ENCODE measurements around the gene MAGI1.

The MAGI1 gene

DNA sequence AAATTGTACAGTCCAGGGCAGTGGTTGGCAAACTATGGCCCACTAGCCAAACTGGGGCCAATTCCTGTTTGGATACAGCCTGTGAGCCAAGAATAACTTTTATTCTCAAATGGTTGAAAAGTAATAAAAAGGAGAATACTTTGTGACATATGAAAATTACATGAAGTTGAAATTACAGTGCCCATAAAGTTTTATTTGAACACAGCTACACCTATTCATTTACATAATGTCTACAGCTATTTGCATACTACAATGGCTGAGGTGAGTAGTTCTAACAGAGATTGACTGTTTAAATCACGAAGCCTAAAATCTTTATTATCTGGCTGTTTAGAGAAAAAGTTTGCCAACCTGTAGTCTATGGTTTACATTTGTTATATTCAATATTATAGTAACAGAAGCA, 600.1 kb downstream of the MAGI1 start:
- DNase-seq, result no peak

DNA sequence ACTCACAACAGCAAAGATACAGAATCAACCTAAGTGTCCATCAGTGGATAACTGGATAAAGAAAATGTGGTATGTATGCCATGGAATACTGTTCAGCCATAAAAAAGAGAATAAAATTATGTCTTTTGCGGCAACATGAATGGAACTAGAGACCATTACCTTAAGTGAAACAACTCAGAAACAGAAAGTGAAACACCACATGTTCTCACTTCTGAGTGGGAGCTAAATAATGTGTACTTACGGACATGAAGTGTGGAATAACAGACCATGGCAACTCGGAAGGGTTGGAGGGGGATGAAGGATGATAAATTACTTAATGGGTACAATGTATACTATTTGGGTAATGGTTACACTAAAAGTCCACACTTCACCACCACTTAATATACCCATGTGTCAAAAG, 600.6 kb downstream of the MAGI1 start:
- no peak for DNase-seq

DNA sequence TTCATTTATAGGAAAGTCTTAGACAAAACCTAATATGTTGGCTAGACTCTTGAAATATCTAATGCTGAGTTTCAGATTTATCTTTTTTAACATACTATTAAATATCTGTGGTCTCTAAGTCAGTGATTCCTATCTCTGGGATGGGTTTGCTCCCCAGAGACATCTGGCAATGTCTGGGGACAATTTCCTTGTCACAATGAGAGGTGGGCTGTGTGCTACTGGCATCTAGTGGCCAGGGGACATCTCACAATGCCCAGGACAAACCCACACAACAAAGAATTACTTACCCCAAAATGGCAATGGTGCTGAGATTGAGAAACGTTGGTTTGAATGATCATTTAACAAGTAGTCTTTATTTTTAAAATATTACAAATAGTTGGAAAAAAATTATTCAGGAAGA, 602.1 kb downstream of the MAGI1 start:
- DNase-seq, result no peak

DNA sequence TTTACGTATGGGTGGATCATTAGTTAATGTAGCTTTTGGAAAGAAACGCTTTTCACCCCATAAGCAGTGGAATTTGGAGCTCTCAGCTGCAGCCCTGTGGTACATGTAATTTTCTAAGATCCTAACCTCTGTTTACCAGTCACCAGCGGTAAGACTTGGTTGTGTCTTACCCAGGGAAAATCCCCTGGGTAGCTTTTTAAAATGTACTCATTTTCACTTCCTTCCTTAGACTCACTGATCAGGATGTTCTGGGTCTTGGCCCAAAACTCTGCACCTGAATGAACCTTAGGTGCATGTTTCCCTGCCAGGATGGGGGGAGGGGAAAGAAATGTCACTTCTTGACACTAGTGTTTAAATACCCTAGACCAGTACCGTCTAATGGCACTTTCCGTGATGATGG, 605.2 kb downstream of the MAGI1 start:
- no peak for DNase-seq

DNA sequence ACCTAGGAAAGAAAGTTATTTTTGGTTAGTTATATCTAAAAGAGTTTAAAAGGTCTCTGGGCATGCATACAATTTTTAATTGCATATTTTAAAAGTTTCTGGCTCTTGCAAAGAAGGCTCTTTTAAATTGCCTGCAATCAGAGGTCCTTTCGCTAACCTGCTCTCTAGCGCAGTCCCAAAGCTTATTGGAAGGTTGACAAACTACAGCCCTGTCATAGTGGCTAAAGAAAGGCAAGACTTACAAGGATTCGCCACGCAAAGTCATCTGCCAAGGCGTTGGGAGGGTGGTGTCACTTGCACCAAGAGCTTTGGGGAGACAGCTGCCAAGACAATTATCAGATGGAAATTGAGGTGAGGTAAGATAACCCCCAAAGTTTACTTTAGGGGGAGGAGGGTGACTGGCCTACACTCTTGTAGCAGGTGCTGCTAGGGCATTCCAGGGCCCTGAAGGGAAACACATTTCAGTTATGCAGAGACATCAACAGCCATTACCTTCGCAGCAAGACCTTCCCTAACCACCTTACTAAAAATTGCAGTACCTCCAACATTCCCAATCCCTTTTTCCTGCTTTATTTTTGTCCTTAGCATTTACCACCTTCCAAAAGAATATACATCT, 606.2 kb downstream of the MAGI1 start:
- DNase-seq, result no peak

GRCh38 chr3:65425880-65426279, 612.8 kb downstream of the MAGI1 start:
- DNase-seq, result no peak

GRCh38 chr3:65422154-65422553, 616.6 kb downstream of the MAGI1 start:
- no peak for DNase-seq

DNA sequence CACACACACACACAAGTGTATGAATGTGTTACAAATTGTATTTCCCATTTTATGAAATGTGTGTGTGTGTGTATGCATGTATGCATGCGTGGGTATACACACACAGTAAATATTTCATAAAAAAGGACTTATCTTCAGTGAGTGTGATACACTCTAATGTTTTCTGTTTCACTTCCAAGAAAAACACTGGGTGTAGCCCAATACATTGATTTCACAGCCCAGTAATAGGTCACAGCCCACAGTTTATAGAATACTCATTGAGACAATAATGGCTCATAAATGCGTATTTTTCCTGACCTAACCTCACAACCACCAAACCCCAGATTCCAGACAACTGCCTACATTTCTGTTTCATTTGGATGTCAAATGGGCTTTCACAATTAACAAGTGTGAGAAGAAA, 619.5 kb downstream of the MAGI1 start:
- no peak for DNase-seq

- DNase-seq, result no peak
These were observed 624.8 kb downstream of the MAGI1 start for GRCh38 chr3:65413891-65414290.

DNA sequence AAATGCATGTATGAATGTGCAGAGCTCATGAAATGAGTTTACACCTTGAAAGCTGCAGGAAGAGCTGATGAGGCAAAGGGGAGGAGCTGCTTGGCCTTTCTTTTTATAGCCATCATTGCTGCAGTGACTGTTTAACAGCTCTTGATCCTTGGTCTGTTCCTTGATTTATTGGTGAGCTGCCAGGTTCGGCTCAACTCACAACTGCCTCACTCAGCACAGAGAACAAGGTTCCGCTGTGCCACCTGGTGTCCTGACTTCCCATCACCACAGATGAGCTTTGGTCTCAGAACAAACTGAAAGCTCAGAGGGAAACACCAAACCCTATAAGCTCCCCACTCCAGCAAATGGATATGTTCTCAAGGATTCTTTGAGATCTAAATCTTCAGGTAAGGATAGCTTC, 626.1 kb downstream of the MAGI1 start:
- no peak for DNase-seq

GRCh38 chr3:65411367-65411766, 627.4 kb downstream of the MAGI1 start:
- DNase-seq, result no peak

- no peak for DNase-seq
These were observed 629.5 kb downstream of the MAGI1 start for GRCh38 chr3:65409176-65409569.

DNA sequence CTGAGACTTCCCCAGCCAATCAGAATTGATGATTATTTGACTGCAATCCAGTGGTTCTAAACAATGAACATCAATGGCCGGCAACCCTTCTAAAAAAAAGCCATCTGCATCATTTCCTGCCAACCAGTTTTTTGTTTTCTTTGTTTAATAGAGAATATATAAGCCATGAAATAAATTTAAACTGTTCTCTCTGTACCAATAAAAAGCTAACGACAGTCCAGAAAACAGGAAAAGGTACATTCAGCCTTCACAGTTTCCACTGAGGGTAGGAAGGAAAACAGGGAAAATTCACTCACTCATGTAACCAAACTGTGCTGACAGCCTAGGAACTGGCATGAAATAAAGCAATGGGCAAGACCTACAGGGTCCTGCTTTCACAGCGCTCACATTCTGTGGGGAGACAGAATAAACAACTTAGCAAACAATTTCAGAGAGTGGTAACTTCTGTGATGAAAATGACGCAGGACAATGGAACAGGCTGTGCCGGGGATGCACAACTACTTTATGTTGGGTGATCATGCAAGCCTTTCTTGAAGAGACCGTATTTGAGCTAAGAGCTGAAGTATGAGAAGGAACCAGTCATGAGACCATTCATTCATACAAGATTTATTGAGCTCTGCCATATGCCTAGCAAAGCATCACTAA, 630.1 kb downstream of the MAGI1 start:
- DNase-seq, result no peak

DNA sequence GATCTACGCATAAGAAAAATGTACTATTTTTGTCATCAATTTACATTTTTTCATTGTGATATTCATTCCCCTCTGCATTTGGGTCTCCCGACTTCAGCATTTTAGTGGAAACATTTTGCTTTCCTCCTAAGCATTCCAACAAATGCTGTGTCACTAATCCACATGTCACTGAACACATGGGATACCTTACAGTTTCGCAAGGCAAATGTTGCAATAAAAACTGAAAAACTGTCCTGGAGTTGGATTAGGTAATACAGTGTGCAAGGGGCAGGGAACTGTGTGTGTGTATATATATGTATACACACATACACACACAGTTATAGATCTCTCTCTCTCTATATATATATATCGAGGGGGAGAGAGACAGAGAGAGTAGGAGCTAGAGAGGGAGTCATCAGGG, 632.2 kb downstream of the MAGI1 start:
- DNase-seq, result no peak

DNA sequence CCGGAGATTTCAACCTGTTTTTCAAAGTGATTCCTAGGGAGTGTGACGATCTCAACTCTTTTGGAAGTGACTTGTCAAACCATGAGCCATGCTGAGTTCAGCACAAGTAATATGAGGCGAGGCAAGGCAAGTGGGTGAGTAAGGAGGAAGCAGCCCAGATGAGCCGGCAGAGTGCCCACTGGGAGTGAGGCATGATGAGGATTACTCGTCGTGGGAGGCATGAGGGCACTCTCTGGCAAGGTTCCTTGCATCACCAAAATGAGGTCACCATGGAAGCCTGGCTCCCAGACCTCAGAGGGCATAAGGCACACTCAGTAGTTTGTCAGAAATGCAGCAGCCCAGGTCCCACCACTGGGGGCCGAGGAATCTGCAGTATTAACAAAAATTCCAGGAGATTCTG, 636.1 kb downstream of the MAGI1 start:
- DNase-seq, result no peak

GRCh38 chr3:65401359-65402305, 637.1 kb downstream of the MAGI1 start:
- DNase-seq, result no peak

DNA sequence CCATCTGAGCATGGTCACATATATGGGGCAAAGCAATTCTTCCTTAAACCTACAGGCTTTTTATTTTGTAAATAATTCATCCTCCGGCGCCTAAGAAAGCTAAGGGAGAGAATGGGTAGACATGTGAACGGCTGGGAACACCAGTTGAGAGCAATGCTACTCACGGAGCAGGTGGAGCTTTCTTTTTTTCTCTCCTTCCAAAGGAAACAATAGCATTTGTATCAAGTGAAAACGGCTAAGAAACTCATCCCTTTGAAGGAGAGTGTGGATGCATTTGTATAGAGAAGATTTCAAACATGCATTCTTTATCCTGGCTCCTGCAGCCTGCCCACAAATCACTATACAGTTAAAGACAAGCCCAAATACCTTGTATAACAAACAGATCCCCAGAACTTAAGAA, 637.8 kb downstream of the MAGI1 start:
- DNase-seq, result no peak

- DNase-seq, result no peak
These were observed 639.8 kb downstream of the MAGI1 start for GRCh38 chr3:65398953-65399352.

DNA sequence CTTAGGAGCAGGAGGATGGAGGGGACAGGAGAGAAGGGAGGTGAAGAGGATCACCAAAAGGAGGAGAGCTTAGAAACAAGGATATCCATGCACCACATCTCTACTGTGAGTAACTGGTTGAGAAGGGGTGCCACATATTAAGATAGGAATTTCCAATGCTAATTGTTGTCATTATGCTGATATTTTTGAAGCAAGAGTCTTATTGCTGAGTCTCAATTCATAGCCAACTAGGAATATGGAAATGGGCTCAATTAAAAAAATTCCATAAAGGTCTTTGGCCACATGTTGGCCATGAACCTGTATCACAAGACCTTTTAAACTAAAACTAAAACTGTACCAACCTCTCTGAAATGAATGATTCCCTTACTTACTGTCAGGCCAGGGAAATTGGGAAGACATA, 642.6 kb downstream of the MAGI1 start:
- no peak for DNase-seq

DNA sequence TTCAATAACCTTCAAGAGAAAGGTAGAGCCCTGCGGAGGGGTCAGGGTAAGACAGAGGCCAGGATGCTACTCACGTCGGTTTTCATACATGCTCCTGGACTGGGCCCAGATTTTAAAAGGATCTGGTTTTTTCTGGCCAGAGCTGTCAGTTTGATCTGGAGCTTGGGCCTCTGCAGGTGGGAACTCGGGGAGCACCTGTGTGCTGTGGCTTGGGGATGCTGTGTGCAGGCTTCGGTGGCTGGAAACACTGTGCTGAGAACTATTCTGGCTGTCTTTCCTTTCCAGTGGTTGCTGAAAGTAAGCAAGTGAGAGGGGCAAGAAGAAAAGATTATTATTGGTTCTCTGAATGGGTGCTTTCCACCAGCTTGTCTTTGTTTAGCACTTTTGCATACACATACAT, 647.6 kb downstream of the MAGI1 start:
- DNase-seq, result no peak

DNA sequence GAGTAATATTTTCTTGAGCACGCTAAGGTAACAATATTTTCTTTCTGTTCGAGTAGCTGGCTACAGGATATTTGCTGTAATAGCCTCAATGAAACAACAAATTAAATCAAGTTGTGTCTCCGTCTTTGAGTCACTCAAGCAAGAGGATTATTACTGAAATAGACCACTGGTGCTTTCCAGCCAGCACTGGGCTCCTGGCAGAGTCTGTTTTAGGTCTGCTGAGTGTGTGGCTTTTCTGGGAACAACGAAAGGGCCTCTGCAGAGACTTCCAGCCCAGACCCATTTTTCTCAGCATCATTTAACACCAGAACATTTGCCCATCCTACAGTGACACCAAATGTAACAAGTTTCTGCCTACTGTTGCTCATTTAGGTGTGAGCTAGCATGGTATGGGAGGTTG, 652.9 kb downstream of the MAGI1 start:
- no peak for DNase-seq

DNA sequence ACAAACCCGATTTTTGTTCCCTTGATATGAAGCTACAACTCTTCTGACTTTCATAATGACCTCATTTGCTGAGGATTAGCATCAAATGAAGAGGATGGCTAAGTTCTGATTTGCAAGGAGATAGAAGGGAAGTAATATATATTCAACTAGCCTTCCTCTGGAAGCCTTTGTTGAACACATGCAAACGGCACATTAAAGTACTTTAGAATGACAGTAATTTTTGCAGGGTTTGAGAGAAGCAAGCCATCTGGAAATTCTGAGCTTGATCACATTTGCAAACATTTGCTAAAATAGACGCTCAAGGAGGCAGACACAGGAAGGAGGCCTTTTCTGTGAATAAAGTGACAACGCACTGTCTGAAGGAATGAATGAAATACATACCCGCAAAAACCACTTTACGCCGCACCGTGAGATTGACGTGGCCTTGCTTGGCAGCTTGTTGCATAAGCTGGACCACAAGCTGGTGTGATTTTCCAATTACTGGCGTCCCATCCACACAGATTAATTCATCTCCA, 657.2 kb downstream of the MAGI1 start:
- DNase-seq, result no peak

DNA sequence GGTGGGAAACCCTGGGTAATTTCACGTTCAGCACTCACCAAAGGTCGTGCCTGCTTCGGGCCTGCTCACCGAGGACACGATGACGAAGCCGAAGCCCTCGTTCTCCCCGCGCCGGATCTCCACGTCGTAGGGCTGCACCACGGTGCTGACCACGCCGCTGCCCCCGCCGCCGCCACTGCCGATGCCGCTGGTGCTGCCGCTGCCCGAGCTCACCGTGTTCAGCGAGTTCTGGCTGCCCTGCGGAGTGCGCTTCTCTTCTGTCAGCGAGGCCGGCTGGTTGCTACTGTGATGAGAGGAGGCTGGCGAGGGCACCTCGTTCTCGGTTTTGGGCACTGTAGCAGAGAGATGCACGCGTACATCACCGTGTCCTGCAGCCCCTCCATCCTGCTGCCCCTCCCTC, 659.5 kb downstream of the MAGI1 start:
- DNase-seq, result no peak

DNA sequence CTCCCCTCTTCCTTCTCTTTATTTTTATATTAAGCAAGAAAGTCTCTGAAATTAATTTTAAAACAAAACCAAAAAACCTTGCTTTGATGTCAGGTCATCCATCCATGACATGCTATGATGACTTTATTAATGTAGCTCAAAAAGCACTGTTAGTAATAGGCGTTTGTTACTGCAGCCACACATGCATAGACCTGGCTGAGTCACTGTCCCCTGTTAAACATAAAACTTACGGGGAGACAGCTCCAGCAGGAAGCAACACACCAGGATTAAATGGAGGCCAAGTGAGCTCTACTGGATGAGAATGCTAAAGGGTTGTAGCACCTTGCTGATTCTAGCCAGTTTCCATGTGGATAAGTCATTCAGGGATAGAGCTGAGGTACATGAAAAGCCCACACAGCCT, 661.1 kb downstream of the MAGI1 start:
- DNase-seq, result no peak

All from CD4-positive, alpha-beta T cell treated with Interleukin-12 subunit alpha and Interleukin-12 subunit beta, for 1 hour (primary cell).